ENCODE data around the gene BTNL2. TPM values are rescaled to one million over a fixed set of nuclear protein-coding genes. Genes with fewer than 3 reads are reported as not detected.
"Not testable (repeated sequence)": the region's sequence is repeated elsewhere in the genome, so short reads cannot be mapped to it uniquely, and the experiment has no call there.

BTNL2 gene
- total RNA-seq, 1 donor from 2014 or later: 0.26 TPM

- Histone ChIP-seq H3K4me3 (ENCODE audit: low read depth, low read length) (no peak overlapping the region), H3K27me3 (ENCODE audit: control insufficient read depth, insufficient read depth, low read length) (peaks cover 3% of the 10 kb centered on the region), H3K36me3 (ENCODE audit: control insufficient read depth, insufficient read depth, low read length) (no peaks in the 10 kb centered on the region)
- no peak for TF ChIP-seq CTCF (IDR thresholded peaks at IDR 0.05; ENCODE audit: insufficient read depth, low read length, severe bottlenecking)
- FAIRE-seq (no peak), DNase-seq (ENCODE audit: low read depth) (no peak)
These were observed 39.3 kb downstream of the BTNL2 start for GRCh38 chr6:32367644-32368043.

DNA sequence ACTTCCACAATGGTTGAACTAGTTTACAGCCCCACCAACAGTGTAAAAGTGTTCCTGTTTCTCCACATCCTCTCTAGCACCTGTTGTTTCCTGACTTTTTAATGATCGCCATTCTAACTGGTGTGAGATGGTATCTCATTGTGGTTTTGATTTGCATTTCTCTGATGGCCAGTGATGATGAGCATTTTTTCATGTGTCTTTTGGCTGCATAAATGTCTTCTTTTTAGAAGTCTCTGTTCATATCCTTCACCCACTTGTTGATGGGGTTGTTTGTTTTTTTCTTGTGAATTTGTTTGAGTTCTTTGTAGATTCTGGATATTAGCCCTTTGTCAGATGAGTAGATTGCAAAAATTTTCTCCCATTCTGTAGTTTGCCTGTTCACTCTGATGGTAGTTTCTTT is 47.8 kb downstream of the BTNL2 start:
- H3K36me3 ChIP-seq (ENCODE audit: control insufficient read depth, insufficient read depth, low read length); FAIRE-seq; H3K27me3 ChIP-seq (ENCODE audit: control insufficient read depth, insufficient read depth, low read length); DNase-seq (ENCODE audit: low read depth); H3K4me3 ChIP-seq (ENCODE audit: low read depth, low read length): not testable (repeated sequence)

- FAIRE-seq; DNase-seq (ENCODE audit: low read depth); H3K4me3 ChIP-seq (ENCODE audit: low read depth, low read length); H3K36me3 ChIP-seq (ENCODE audit: control insufficient read depth, insufficient read depth, low read length); H3K27me3 ChIP-seq (ENCODE audit: control insufficient read depth, insufficient read depth, low read length): not testable (repeated sequence)
These were observed 48.4 kb downstream of the BTNL2 start for GRCh38 chr6:32358548-32358947.

DNA sequence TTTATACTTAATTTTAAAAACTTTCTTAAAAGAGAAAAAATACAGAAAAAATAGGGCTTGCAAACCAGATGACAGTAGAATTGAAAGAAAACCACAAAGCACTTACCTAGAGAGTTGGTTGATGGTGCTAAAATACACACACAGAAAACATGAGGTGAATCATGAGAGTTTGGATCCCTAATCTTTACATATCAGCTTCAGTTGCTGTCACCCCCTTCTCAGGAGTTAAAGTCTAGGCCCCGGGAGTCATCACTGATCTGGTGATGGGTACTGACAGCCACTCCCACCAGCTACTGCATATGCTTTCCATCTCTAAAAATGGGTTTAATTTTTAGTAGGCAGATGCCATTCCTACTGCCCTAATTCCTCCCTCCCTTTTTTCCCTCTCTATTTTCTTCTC is 52.0 kb downstream of the BTNL2 start:
- Histone ChIP-seq H3K27me3 (ENCODE audit: control insufficient read depth, insufficient read depth, low read length) (no peaks in the 10 kb centered on the region), H3K36me3 (ENCODE audit: control insufficient read depth, insufficient read depth, low read length) (no peaks in the 10 kb centered on the region), H3K4me3 (ENCODE audit: low read depth, low read length) (no peak overlapping the region)
- TF ChIP-seq CTCF (IDR thresholded peaks at IDR 0.05; ENCODE audit: insufficient read depth, low read length, severe bottlenecking): no peak
- no peak for DNase-seq (ENCODE audit: low read depth)
- FAIRE-seq: no peak

DNA sequence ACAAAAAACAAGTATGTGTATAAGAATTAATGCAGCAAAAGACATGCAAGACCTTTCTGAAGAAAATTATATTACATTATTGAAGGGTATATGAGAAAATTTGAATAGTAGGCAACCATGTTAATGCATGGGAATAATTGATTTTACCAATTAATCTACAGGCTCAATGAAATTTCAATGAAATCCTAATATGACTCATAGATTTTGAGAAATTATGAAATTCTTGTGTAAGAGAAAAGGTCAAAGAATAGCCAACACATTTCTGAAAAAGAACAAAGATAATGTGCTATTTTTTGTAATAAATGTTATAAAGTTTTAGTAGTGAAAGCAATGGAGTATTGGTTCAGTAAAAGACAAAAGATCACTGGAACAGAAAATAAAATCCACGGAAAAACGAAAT is 53.6 kb downstream of the BTNL2 start:
- Histone ChIP-seq H3K27me3 (ENCODE audit: control insufficient read depth, insufficient read depth, low read length) (no peaks in the 10 kb centered on the region), H3K4me3 (ENCODE audit: low read depth, low read length) (no peak overlapping the region), H3K36me3 (ENCODE audit: control insufficient read depth, insufficient read depth, low read length) (no peaks in the 10 kb centered on the region)
- no peak for TF ChIP-seq CTCF (IDR thresholded peaks at IDR 0.05; ENCODE audit: insufficient read depth, low read length, severe bottlenecking)
- DNase-seq (ENCODE audit: low read depth) (no peak), FAIRE-seq (no peak)

Other genes starting within 250 kb of the BTNL2 start
- 0.26 and 1.7 TPM in 2 replicates for gene EGFL8, start 242.6 kb downstream of the BTNL2 start, total RNA-seq
- gene AGPAT1, start 231.1 kb downstream of the BTNL2 start, total RNA-seq: 5.8 and 9.0 TPM in 2 replicates
- 29.2 and 50.5 TPM in 2 replicates for gene RNF5, start 228.8 kb downstream of the BTNL2 start, total RNA-seq
- gene AGER, start 222.9 kb downstream of the BTNL2 start, total RNA-seq: 0.26 TPM in 2 replicates
- 16.3 and 19.3 TPM in 2 replicates for gene PBX2, start 217.0 kb downstream of the BTNL2 start, total RNA-seq
- gene GPSM3, start 214.5 kb downstream of the BTNL2 start, total RNA-seq: 0.64 and 0.79 TPM in 2 replicates
- 0.26 and 0.38 TPM in 2 replicates for gene NOTCH4, start 183.1 kb downstream of the BTNL2 start, total RNA-seq
- not detected in 2 replicates for gene TSBP1, start 35.3 kb downstream of the BTNL2 start, total RNA-seq
- gene HLA-DRA, start 32.7 kb upstream of the BTNL2 start, total RNA-seq: 0.13 TPM in 1 of 2 replicates, not detected in the other
- not detected in 2 replicates for gene HLA-DRB5, start 123.1 kb upstream of the BTNL2 start, total RNA-seq
- gene HLA-DRB1, start 182.7 kb upstream of the BTNL2 start, total RNA-seq: 0.13 TPM in 1 of 2 replicates, not detected in the other
- not detected in 2 replicates for gene HLA-DQA1, start 230.2 kb upstream of the BTNL2 start, total RNA-seq